Activated CD4-positive, alpha-beta T cell treated with anti-CD3 and anti-CD28 coated beads for 36 hours (primary cell): Measurements from ENCODE around the gene POC1B. TPM values are rescaled to one million over a fixed set of nuclear protein-coding genes. Genes with fewer than 3 reads are reported as not detected.

Experiments
- ATAC-seq: fragments of 200-7000 bp; cut with Tn5 transposase; one replicate; pipeline ENCODE4 v1.10.0; 2021; ENCODE audit warnings: mild to moderate bottlenecking, moderate library complexity
- CTCF ChIA-PET: fragments of 350-600 bp; sonication (Branson Sonifier 250); formaldehyde crosslinking; loops from one replicate; lab custom pipeline; 2021; ENCODE audit warnings: antibody characterized with exemption; lab: Charles Lee
- POLR2A ChIA-PET: fragments of 350-600 bp; sonication (Branson Sonifier 250); formaldehyde crosslinking; loops from one replicate; lab custom pipeline; 2021; ENCODE audit warnings: antibody characterized with exemption, inconsistent platforms; lab: Charles Lee
- DNase-seq: peaks from one replicate; pipeline ENCODE4 v3.0.0-alpha.2; 2020
- H3K27ac Mint-ChIP-seq: one replicate; pipeline ENCODE4 v1.8.0; 2021; ENCODE audit warnings: mixed read lengths
- H3K27me3 Mint-ChIP-seq: one replicate; pipeline ENCODE4 v1.8.0; 2021; ENCODE audit warnings: mixed read lengths
- H3K36me3 Mint-ChIP-seq: one replicate; pipeline ENCODE4 v1.8.0; 2021; ENCODE audit warnings: low read depth, mixed read lengths
- H3K4me1 Mint-ChIP-seq: one replicate; pipeline ENCODE4 v1.8.0; 2021; ENCODE audit warnings: mixed read lengths
- H3K4me3 Mint-ChIP-seq: one replicate; pipeline ENCODE4 v1.8.0; 2021; ENCODE audit warnings: mild to moderate bottlenecking, moderate library complexity, mixed read lengths
- H3K9me3 Mint-ChIP-seq: one replicate; pipeline ENCODE4 v1.8.0; 2021; ENCODE audit warnings: low read depth, mixed read lengths
- intact Hi-C, 2 experiments: fragments of 100-400 bp; cut with DNase I in 1 of 2; cut with micrococcal nuclease in 1 of 2; formaldehyde crosslinking; loops; one replicate each; pipeline versions ENCODE4 v1.14.2 to v1.15.1; 2022 to 2024; cut with DNase I, micrococcal nuclease
- total RNA-seq, 2 experiments: library from RNA; stranded (reverse); gene quantifications; one replicate each; pipeline ENCODE4 v1.2.3, GENCODE V29; 2021

Gene POC1B
- total RNA-seq, 2 experiments from 2014 or later: 31.1 to 47.5 TPM

- H3K36me3 Mint-ChIP-seq: peaks cover 25% of the 10 kb centered on the region
- peaks cover 2% of the 10 kb centered on the region for H3K9me3 Mint-ChIP-seq
- peaks cover 27% of the 10 kb centered on the region for H3K4me1 Mint-ChIP-seq
- H3K27ac Mint-ChIP-seq: peak overlapping the region; percentile 92
- ChIA-PET POLR2A (interaction anchor here (0.6 to 2.3 kb wide), 6 partner anchors 31 to 456 kb away, joined by 3 to 9 read pairs (median 4); partner anchors contain the start of genes GALNT4 and POC1B), CTCF (interaction anchor here (0.8 to 2.4 kb wide), 8 partner anchors 19 to 251 kb away, joined by 3 to 10 read pairs (median 4); partner anchors contain the start of genes DUSP6, GALNT4 and POC1B)
- intact Hi-C loops: loop anchor here (1.0 to 10.0 kb wide), 11 partner anchors 22 to 1250 kb away; partner anchors contain the start of genes DUSP6 (in 2 of the 2) and GALNT4 (in 2 of the 2)
- H3K4me3 Mint-ChIP-seq: peak overlapping the region; percentile 28
- H3K27me3 Mint-ChIP-seq: no peaks in the 10 kb centered on the region
- ATAC-seq (peak; percentile 90), DNase-seq (peak; percentile 72)
Observed at GRCh38 chr12:89494411-89495231, 31.2 kb downstream of the POC1B start.

- DNase-seq (no peak), ATAC-seq (no peak)
- intact Hi-C loops: loop anchor here (1.0 to 10.0 kb wide), 8 partner anchors 21 to 1249 kb away; partner anchors contain the start of genes DUSP6 (in 1 of the 2) and GALNT4 (in 1 of the 2)
- H3K27me3 Mint-ChIP-seq: no peaks in the 10 kb centered on the region
- peaks cover 27% of the 10 kb centered on the region for H3K4me1 Mint-ChIP-seq
- H3K36me3 Mint-ChIP-seq: peaks cover 25% of the 10 kb centered on the region
- H3K4me3 Mint-ChIP-seq: peak overlapping the region; percentile 28
- CTCF ChIA-PET: interaction anchor here (0.6 to 2.2 kb wide), 4 partner anchors 23 to 98 kb away, joined by 3 to 8 read pairs (median 4); no protein-coding TSS in a partner anchor
- peaks cover 2% of the 10 kb centered on the region for H3K9me3 Mint-ChIP-seq
- POLR2A ChIA-PET: interaction anchor here (2.3 kb wide), 1 partner anchor 31 kb away, joined by 9 read pairs; the partner anchor contains the start of genes GALNT4 and POC1B
- peak overlapping the region; percentile 92 for H3K27ac Mint-ChIP-seq
Observed at GRCh38 chr12:89493670-89494302, 32.1 kb downstream of the POC1B start.

GRCh38 chr12:89492883-89493282 lies 33.0 kb downstream of the POC1B start:
- Mint-ChIP-seq H3K9me3 (peaks cover 2% of the 10 kb centered on the region), H3K4me1 (peaks cover 27% of the 10 kb centered on the region), H3K4me3 (no peak overlapping the region), H3K36me3 (peaks cover 23% of the 10 kb centered on the region), H3K27me3 (no peaks in the 10 kb centered on the region), H3K27ac (no peak overlapping the region)
- no peak for ATAC-seq
- CTCF ChIA-PET: interaction anchor here (0.6 to 0.9 kb wide), 3 partner anchors 30 to 99 kb away, joined by 3 to 4 read pairs (median 3); no protein-coding TSS in a partner anchor
- POLR2A ChIA-PET: no interaction called here
- intact Hi-C loops: loop anchor here in 1 of 2 experiments (10.0 kb wide), 1 partner anchor 1248 kb away; no protein-coding TSS in a partner anchor
- DNase-seq: no peak

- intact Hi-C loops: loop anchor here in 1 of 2 experiments (10.0 kb wide), 1 partner anchor 1246 kb away; no protein-coding TSS in a partner anchor
- Mint-ChIP-seq H3K4me1 (peaks cover 25% of the 10 kb centered on the region), H3K9me3 (peaks cover 2% of the 10 kb centered on the region), H3K36me3 (peaks cover 19% of the 10 kb centered on the region), H3K27me3 (no peaks in the 10 kb centered on the region), H3K27ac (no peak overlapping the region), H3K4me3 (no peak overlapping the region)
- DNase-seq (no peak), ATAC-seq (no peak)
- ChIA-PET POLR2A (no interaction called here), CTCF (no interaction called here)
Observed at GRCh38 chr12:89490922-89491321, 34.9 kb downstream of the POC1B start.

GRCh38 chr12:89486264-89486663 lies 39.6 kb downstream of the POC1B start:
- POLR2A ChIA-PET: no interaction called here
- DNase-seq (no peak), ATAC-seq (no peak)
- no peaks in the 10 kb centered on the region for H3K27me3 Mint-ChIP-seq
- H3K9me3 Mint-ChIP-seq: no peaks in the 10 kb centered on the region
- intact Hi-C loops: no loop called here
- no peaks in the 10 kb centered on the region for H3K4me1 Mint-ChIP-seq
- CTCF ChIA-PET: interaction anchor here (0.6 to 1.0 kb wide), 2 partner anchors 37 to 40 kb away, joined by 3 to 4 read pairs; partner anchors contain the start of gene POC1B
- no peak overlapping the region for H3K27ac Mint-ChIP-seq
- H3K36me3 Mint-ChIP-seq: peaks cover 9% of the 10 kb centered on the region
- H3K4me3 Mint-ChIP-seq: no peak overlapping the region

- H3K36me3 Mint-ChIP-seq: no peaks in the 10 kb centered on the region
- POLR2A ChIA-PET: no interaction called here
- CTCF ChIA-PET: interaction anchor here (0.9 kb wide), 1 partner anchor 272 kb away, joined by 3 read pairs; no protein-coding TSS in a partner anchor
Observed at GRCh38 chr12:89484470-89484869, 41.4 kb downstream of the POC1B start.

GRCh38 chr12:89481213-89481914 lies 44.5 kb downstream of the POC1B start:
- Mint-ChIP-seq H3K4me3 (no peak overlapping the region), H3K9me3 (no peaks in the 10 kb centered on the region), H3K27ac (no peak overlapping the region), H3K36me3 (no peaks in the 10 kb centered on the region), H3K4me1 (peaks cover 7% of the 10 kb centered on the region), H3K27me3 (no peaks in the 10 kb centered on the region)
- DNase-seq: no peak
- ATAC-seq: no peak
- ChIA-PET POLR2A (no interaction called here), CTCF (no interaction called here)
- intact Hi-C loops: no loop called here

More at GRCh38 chr12:89484470-89484869, 41.4 kb downstream of the POC1B start:
- H3K4me3 Mint-ChIP-seq: no peak overlapping the region
- intact Hi-C loops: no loop called here
- H3K27ac Mint-ChIP-seq: no peak overlapping the region
- H3K4me1 Mint-ChIP-seq: no peaks in the 10 kb centered on the region
- ATAC-seq (no peak), DNase-seq (no peak)
- no peaks in the 10 kb centered on the region for H3K9me3 Mint-ChIP-seq
- H3K27me3 Mint-ChIP-seq: no peaks in the 10 kb centered on the region

GRCh38 chr12:89479982-89480381 lies 45.9 kb downstream of the POC1B start:
- no peak for ATAC-seq
- DNase-seq: no peak
- intact Hi-C loops: no loop called here
- ChIA-PET CTCF (interaction anchor here (0.6 to 1.2 kb wide), 2 partner anchors 49 to 1615 kb away, joined by 3 read pairs; no protein-coding TSS in a partner anchor), POLR2A (no interaction called here)
- H3K9me3 Mint-ChIP-seq: no peaks in the 10 kb centered on the region
- H3K27ac Mint-ChIP-seq: no peak overlapping the region
- H3K27me3 Mint-ChIP-seq: no peaks in the 10 kb centered on the region
- no peak overlapping the region for H3K4me3 Mint-ChIP-seq
- H3K4me1 Mint-ChIP-seq: peaks cover 9% of the 10 kb centered on the region
- H3K36me3 Mint-ChIP-seq: no peaks in the 10 kb centered on the region

- no peaks in the 10 kb centered on the region for H3K36me3 Mint-ChIP-seq
- ATAC-seq (no peak), DNase-seq (no peak)
- ChIA-PET POLR2A (no interaction called here), CTCF (interaction anchor here (0.6 kb wide), 1 partner anchor 439 kb away, joined by 3 read pairs; no protein-coding TSS in a partner anchor)
- intact Hi-C loops: no loop called here
- H3K4me1 Mint-ChIP-seq: peaks cover 18% of the 10 kb centered on the region
- H3K27ac Mint-ChIP-seq: no peak overlapping the region
- no peaks in the 10 kb centered on the region for H3K27me3 Mint-ChIP-seq
- no peak overlapping the region for H3K4me3 Mint-ChIP-seq
- H3K9me3 Mint-ChIP-seq: no peaks in the 10 kb centered on the region
Observed at GRCh38 chr12:89477633-89478279, 48.1 kb downstream of the POC1B start.

GRCh38 chr12:89476904-89477595 lies 48.8 kb downstream of the POC1B start:
- DNase-seq (no peak), ATAC-seq (no peak)
- H3K27ac Mint-ChIP-seq: no peak overlapping the region
- no peaks in the 10 kb centered on the region for H3K36me3 Mint-ChIP-seq
- POLR2A ChIA-PET: no interaction called here
- no peaks in the 10 kb centered on the region for H3K9me3 Mint-ChIP-seq
- intact Hi-C loops: no loop called here
- no peak overlapping the region for H3K4me3 Mint-ChIP-seq
- CTCF ChIA-PET: interaction anchor here (0.6 to 0.7 kb wide), 2 partner anchors 252 to 438 kb away, joined by 3 read pairs; no protein-coding TSS in a partner anchor
- no peaks in the 10 kb centered on the region for H3K27me3 Mint-ChIP-seq
- peaks cover 25% of the 10 kb centered on the region for H3K4me1 Mint-ChIP-seq
